Brain microvascular endothelial cell (primary cell): ENCODE data around the gene MAP3K1.

Experiments used
- DNase-seq: peaks from one replicate; pipeline ENCODE4 v3.0.0-alpha.2; 2020
- H3K27ac ChIP-seq: fragments of 250-450 bp; sonication (Bioruptor Pico); 2 replicates; pipeline ENCODE4 v1.5.1; 2020; ENCODE audit warnings: mild to moderate bottlenecking, moderate library complexity
- H3K27me3 ChIP-seq: fragments of 250-450 bp; sonication (Bioruptor Pico); replicated peaks from 2 replicates; pipeline ENCODE4 v1.5.1; 2020; ENCODE audit warnings: mild to moderate bottlenecking
- H3K36me3 ChIP-seq: fragments of 250-450 bp; sonication (Bioruptor Pico); replicated peaks from 2 replicates; pipeline ENCODE4 v1.5.1; 2020; ENCODE audit warnings: mild to moderate bottlenecking
- H3K4me3 ChIP-seq: 2 replicates; pipeline ENCODE4 v1.5.1; 2011; ENCODE audit warnings: low read depth, mild to moderate bottlenecking, control low read depth, low read length, moderate library complexity
- in situ Hi-C: cut with HindIII; loops from 2 replicates; pipeline ENCODE4 v1.10.0; 2017; ENCODE audit warnings: low sequenced_read_pairs, low pct_ligation_motif_present
- TF ChIP-seq, protein P1 (sequence below): IDR thresholded peaks from 2 replicates; pipeline ENCODE4 v1.5.1; 2011; ENCODE audit warnings: low read depth, mild to moderate bottlenecking, moderate library complexity, low read length, control low read depth, inconsistent platforms; ENCODE audit errors: missing control alignments

MAP3K1 gene

DNA sequence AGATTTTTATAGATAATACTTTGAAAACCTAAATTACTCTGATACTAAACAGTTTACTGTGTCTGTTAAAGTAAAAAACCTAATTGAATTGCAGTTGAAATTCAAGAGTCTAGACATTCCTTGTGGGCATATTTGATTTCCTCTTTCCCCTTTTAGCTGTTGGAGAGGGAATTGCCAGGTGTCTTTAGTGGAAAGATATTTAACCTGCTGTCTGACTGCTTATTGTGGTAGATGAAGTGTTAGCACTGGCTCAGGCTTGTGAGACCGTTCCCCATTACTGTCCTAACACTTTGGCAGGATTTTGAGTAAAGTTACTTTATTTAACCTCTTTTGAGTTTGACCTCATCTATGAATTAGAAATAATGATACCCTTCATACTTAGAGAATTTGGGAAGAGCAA, 16.4 kb downstream of the MAP3K1 start:
- no peaks in the 10 kb centered on the region for H3K36me3 ChIP-seq
- in situ Hi-C loops = loop anchor here (25.0 kb wide), 1 partner anchor 569 kb away; no protein-coding TSS in a partner anchor
- DNase-seq = no peak
- TF ChIP-seq, protein P1, sequence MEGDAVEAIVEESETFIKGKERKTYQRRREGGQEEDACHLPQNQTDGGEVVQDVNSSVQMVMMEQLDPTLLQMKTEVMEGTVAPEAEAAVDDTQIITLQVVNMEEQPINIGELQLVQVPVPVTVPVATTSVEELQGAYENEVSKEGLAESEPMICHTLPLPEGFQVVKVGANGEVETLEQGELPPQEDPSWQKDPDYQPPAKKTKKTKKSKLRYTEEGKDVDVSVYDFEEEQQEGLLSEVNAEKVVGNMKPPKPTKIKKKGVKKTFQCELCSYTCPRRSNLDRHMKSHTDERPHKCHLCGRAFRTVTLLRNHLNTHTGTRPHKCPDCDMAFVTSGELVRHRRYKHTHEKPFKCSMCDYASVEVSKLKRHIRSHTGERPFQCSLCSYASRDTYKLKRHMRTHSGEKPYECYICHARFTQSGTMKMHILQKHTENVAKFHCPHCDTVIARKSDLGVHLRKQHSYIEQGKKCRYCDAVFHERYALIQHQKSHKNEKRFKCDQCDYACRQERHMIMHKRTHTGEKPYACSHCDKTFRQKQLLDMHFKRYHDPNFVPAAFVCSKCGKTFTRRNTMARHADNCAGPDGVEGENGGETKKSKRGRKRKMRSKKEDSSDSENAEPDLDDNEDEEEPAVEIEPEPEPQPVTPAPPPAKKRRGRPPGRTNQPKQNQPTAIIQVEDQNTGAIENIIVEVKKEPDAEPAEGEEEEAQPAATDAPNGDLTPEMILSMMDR = no peak
- H3K4me3 ChIP-seq = no peak overlapping the region
- H3K27me3 ChIP-seq = no peaks in the 10 kb centered on the region
- no peak overlapping the region for H3K27ac ChIP-seq

DNA sequence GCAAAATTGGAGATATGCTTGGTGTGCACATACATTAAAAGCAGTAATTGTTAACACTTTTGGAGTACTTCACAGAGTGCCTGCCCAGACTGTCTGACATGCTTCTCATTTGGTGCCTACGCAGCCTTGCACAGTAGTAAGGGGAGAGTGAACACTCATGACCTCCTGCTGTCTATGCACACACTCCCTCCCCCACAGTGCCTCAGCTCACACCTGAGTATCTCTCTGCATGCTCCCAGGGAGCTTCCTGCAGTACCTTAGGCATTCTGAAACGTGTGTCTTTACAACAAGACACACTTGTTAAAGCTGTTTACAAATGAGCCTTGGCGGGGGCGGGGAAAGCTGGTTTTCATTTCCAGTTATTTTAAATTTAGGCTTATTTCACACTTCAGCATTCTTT, 18.0 kb downstream of the MAP3K1 start:
- Histone ChIP-seq H3K27me3 (no peaks in the 10 kb centered on the region), H3K36me3 (no peaks in the 10 kb centered on the region), H3K4me3 (no peak overlapping the region), H3K27ac (no peak overlapping the region)
- no peak for DNase-seq
- TF ChIP-seq, protein P1 = no peak
- in situ Hi-C loops = loop anchor here (25.0 kb wide), 1 partner anchor 571 kb away; no protein-coding TSS in a partner anchor

DNA sequence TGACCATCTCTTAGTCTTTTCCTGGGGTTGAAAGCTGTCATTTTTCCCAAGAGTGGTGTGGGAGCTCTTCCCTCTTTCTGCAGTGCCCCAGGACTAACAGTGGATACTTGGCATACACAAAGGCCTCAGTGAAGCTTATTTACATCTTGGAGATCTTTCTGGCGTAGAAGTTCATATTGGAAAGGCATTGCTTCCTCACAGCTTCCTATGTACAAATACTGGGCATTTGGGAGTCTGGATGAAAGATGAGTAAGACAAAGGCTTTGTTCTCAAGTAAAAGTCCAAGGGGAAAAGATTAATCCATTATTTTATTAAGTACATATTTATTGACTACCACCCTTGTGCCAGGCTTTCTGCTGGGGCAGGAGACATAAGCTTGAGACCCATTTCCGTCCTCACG, 22.0 kb downstream of the MAP3K1 start:
- H3K27ac ChIP-seq = peak overlapping the region; percentile 2
- in situ Hi-C loops = loop anchor here (25.0 kb wide), 1 partner anchor 575 kb away; no protein-coding TSS in a partner anchor
- H3K4me3 ChIP-seq = no peak overlapping the region
- no peak for DNase-seq
- TF ChIP-seq, protein P1 = no peak
- no peaks in the 10 kb centered on the region for H3K27me3 ChIP-seq
- no peaks in the 10 kb centered on the region for H3K36me3 ChIP-seq

DNA sequence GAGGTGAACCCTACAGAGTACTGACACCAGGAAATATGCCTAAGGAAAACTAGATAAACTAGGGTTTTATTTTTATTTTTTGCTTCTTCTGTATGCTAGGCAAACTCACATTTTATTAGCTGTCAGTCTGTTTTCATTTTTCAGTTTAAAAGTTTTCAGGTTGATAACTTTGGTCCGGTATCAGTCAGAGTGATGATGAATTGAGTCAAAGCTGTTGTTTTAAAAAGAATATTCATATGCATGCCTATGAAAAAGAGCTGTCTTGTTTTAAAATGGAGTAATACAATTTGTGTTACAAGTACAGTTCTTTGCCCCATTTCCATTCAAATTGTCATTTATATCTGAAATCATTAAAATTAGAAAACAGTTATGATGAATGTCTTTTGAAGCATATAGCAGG, 22.6 kb downstream of the MAP3K1 start:
- in situ Hi-C loops = loop anchor here (25.0 kb wide), 1 partner anchor 576 kb away; no protein-coding TSS in a partner anchor
- H3K27ac ChIP-seq = peak overlapping the region; percentile 2
- no peaks in the 10 kb centered on the region for H3K36me3 ChIP-seq
- TF ChIP-seq, protein P1 = no peak
- DNase-seq = no peak
- H3K27me3 ChIP-seq = no peaks in the 10 kb centered on the region
- no peak overlapping the region for H3K4me3 ChIP-seq

DNA sequence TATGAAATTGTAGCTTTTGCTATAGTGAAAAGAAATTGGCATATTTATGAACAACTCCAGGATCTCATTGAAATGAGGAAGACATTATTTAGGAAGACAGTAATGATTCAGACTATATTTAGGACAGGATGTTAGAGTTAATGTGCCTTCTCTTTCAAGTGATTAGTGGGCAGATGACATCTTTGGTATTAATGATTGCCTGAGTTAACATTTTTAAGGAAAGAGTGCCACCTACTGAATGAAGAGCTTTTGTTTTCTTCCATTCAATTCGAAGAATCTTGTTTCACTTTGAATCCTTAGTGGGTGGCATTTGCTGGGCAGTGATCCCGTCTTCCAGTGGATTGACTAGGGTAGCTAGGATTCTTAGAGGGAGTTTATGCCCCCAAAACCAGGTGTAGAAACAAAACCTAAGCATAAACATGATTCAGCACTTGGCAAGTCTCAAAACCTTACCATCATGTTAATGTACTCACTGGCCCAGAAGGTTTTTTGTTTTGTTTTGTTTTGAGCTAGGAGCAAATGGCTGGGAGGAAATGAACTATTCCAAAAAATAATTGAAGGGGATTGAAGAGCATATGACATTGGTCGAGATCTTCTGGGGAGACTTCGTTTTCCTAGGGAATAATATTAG, 23.2 kb downstream of the MAP3K1 start:
- in situ Hi-C loops = loop anchor here (25.0 kb wide), 1 partner anchor 576 kb away; no protein-coding TSS in a partner anchor
- TF ChIP-seq, protein P1 = peak; percentile 53
- Histone ChIP-seq H3K27ac (peak overlapping the region; percentile 21), H3K27me3 (no peaks in the 10 kb centered on the region), H3K36me3 (no peaks in the 10 kb centered on the region), H3K4me3 (no peak overlapping the region)
- DNase-seq = no peak
